Neural cell (in vitro differentiated cells): ENCODE data around the gene RNF113B.

Source experiments
- CTCF ChIP-seq: fragments of 450-650 bp; IDR thresholded peaks from 2 replicates; pipeline ENCODE4 v1.5.1; 2014; ENCODE audit warnings: antibody characterized with exemption, mild to moderate bottlenecking, moderate library complexity; ENCODE audit not compliant: poor library complexity, severe bottlenecking
- EP300 ChIP-seq: fragments of 450-650 bp; conservative IDR thresholded peaks from 2 replicates; pipeline ENCODE4 v1.6.1; 2014; ENCODE audit warnings: antibody characterized with exemption, mild to moderate bottlenecking, moderate library complexity; ENCODE audit not compliant: poor library complexity, severe bottlenecking
- MXI1 ChIP-seq: fragments of 450-650 bp; conservative IDR thresholded peaks from 2 replicates; pipeline ENCODE4 v1.6.1; 2014; ENCODE audit warnings: antibody characterized with exemption, mild to moderate bottlenecking; ENCODE audit not compliant: poor library complexity, severe bottlenecking
- RAD21 ChIP-seq: fragments of 450-650 bp; conservative IDR thresholded peaks from 2 replicates; pipeline ENCODE4 v1.6.1; 2014; ENCODE audit warnings: antibody characterized with exemption, mild to moderate bottlenecking, moderate library complexity
- REST ChIP-seq: IDR thresholded peaks from 2 replicates; pipeline ENCODE4 v1.6.1; 2012; ENCODE audit warnings: borderline replicate concordance

- no peak for TF ChIP-seq CTCF
- no peak for TF ChIP-seq REST
- TF ChIP-seq EP300 = no peak
- no peak for TF ChIP-seq RAD21
- TF ChIP-seq MXI1 = no peak
Observed at GRCh38 chr13:98198683-98199082, 21.6 kb upstream of the RNF113B start.
